ENCODE measurements around the gene C1QTNF3.
"Not testable (repeated sequence)": the region's sequence is repeated elsewhere in the genome, so short reads cannot be mapped to it uniquely, and the experiment has no call there.

The C1QTNF3 gene, protein sequence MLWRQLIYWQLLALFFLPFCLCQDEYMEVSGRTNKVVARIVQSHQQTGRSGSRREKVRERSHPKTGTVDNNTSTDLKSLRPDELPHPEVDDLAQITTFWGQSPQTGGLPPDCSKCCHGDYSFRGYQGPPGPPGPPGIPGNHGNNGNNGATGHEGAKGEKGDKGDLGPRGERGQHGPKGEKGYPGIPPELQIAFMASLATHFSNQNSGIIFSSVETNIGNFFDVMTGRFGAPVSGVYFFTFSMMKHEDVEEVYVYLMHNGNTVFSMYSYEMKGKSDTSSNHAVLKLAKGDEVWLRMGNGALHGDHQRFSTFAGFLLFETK

GRCh38 chr5:34043099-34043876 is at the start of gene C1QTNF3:
C1QTNF3 (minus strand) TSS chr5:34043213; CDS start chr5:34043125, 88 bp downstream.
- CTCF ChIA-PET: no interaction called here

GRCh38 chr5:34091039-34091438 is 48.0 kb upstream of the C1QTNF3 start:
- POLR2A ChIA-PET; CTCF ChIA-PET; DNase-seq (ENCODE audit: low read depth, low spot score); H3K4me3 ChIP-seq (ENCODE audit: low read depth, low read length): not testable (repeated sequence)

More at GRCh38 chr5:34043099-34043876, at the start of gene C1QTNF3:
- no peak within 1 kb of the TSS for H3K4me3 ChIP-seq (ENCODE audit: low read depth, low read length)
- DNase-seq (ENCODE audit: low read depth, low spot score): no peak
- POLR2A ChIA-PET: no interaction called here
- TF ChIP-seq CTCF (IDR thresholded peaks at IDR 0.05; ENCODE audit: insufficient read depth, low read length, missing control alignments): no peak

GRCh38 chr5:34089802-34090201 is 46.8 kb upstream of the C1QTNF3 start:
- H3K4me3 ChIP-seq (ENCODE audit: low read depth, low read length); CTCF ChIA-PET; DNase-seq (ENCODE audit: low read depth, low spot score); POLR2A ChIA-PET: not testable (repeated sequence)

DNA sequence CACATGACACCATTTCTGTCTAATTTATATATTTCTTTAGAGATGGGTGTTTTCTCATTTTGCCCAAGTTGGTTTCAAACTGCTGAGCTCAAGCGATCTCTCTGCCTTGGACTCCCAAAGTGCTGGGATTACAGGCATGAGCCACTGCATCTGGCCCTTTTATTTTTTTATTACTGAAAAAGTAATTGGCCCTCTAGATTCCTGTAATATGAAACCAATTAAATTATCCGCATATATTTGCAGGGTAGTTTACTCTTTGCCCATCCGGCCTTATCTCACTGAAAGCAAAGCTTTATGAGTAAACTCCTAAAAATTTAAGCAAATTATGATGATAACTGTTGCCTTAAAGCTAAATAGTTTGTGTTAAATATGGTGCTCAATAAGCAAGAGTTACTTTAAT is 44.7 kb upstream of the C1QTNF3 start:
- DNase-seq (ENCODE audit: low read depth, low spot score); POLR2A ChIA-PET; CTCF ChIA-PET: not testable (repeated sequence)

GRCh38 chr5:34083898-34084297 is 40.9 kb upstream of the C1QTNF3 start:
- H3K4me3 ChIP-seq (ENCODE audit: low read depth, low read length); DNase-seq (ENCODE audit: low read depth, low spot score); CTCF ChIA-PET; POLR2A ChIA-PET: not testable (repeated sequence)

More for the DNA sequence above, 44.7 kb upstream of the C1QTNF3 start:
- H3K4me3 ChIP-seq (ENCODE audit: low read depth, low read length): not testable (repeated sequence)

GRCh38 chr5:34079505-34079904 is 36.5 kb upstream of the C1QTNF3 start:
- DNase-seq (ENCODE audit: low read depth, low spot score); POLR2A ChIA-PET; CTCF ChIA-PET; H3K4me3 ChIP-seq (ENCODE audit: low read depth, low read length): not testable (repeated sequence)

DNA sequence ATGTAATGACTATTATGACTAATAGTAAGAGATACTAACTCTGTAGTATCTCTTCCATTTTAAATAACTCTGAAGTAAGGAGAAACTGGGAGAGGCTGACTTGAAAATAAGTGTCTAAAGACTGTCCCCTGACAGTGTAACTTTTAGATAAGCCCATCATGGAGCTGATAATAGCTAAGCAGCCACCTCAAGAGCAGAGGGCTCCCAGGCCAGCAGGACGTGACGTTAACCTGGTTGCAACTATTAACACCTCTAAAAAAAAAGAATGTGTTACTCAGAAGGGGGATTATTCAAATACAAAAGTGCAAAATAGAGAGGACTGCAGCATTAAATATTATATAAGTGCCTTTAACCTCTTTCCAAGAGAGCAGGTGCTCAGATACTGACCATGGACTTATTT is 34.6 kb upstream of the C1QTNF3 start:
- H3K4me3 ChIP-seq (ENCODE audit: low read depth, low read length); POLR2A ChIA-PET; DNase-seq (ENCODE audit: low read depth, low spot score); CTCF ChIA-PET: not testable (repeated sequence)

- POLR2A ChIA-PET: interaction anchor here (0.5 kb wide), 1 partner anchor 10 kb away, joined by 4 read pairs; no protein-coding TSS in a partner anchor
- H3K4me3 ChIP-seq (ENCODE audit: low read depth, low read length); CTCF ChIA-PET; DNase-seq (ENCODE audit: low read depth, low spot score): not testable (repeated sequence)
Measured at GRCh38 chr5:34076719-34077364, 33.8 kb upstream of the C1QTNF3 start.

GRCh38 chr5:34074472-34074871 is 31.5 kb upstream of the C1QTNF3 start:
- DNase-seq (ENCODE audit: low read depth, low spot score); H3K4me3 ChIP-seq (ENCODE audit: low read depth, low read length); POLR2A ChIA-PET; CTCF ChIA-PET: not testable (repeated sequence)

GRCh38 chr5:34074071-34074470 is 31.1 kb upstream of the C1QTNF3 start:
- POLR2A ChIA-PET; DNase-seq (ENCODE audit: low read depth, low spot score); H3K4me3 ChIP-seq (ENCODE audit: low read depth, low read length); CTCF ChIA-PET: not testable (repeated sequence)

DNA sequence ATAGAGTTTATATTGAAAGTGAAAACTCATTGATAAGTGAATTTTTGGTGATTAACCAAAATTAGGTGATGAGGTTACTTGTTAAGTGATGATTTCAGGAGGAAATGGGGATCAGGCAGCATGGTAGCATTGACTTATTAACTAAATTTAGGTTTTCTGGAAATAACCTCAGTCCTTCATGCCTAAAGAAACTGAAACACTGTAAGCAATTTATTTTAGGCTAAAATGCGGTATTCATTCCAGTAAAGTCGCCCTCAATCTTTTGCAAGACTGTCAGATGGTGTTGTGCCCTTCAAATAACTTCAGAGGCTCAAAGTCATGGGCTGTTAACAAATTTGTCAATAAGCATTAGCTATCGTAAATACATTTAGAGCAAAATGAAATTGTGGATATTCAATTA is 27.6 kb upstream of the C1QTNF3 start:
- H3K4me3 ChIP-seq (ENCODE audit: low read depth, low read length); POLR2A ChIA-PET; CTCF ChIA-PET; DNase-seq (ENCODE audit: low read depth, low spot score): not testable (repeated sequence)

Data from AG04449 (cell line).